ENCODE data around the gene ANKRD55. TPM values are rescaled to one million over a fixed set of nuclear protein-coding genes. Genes with fewer than 3 reads are reported as not detected.
A peak's percentile ranks its signal among the peaks of the same experiment; 100 is the strongest.
"Not testable (repeated sequence)": the region's sequence is repeated elsewhere in the genome, so short reads cannot be mapped to it uniquely, and the experiment has no call there.

The ANKRD55 gene
- total and polyA plus RNA-seq, 8 donors = 0.20 to 0.97 (median 0.67) TPM

GRCh38 chr5:56215019-56215830 lies 17.9 kb downstream of the ANKRD55 start:
- Histone ChIP-seq H3K4me1 (peaks cover 0 to 4% of the 10 kb centered on the region in 2 donors), H3K36me3 (no peaks in the 10 kb centered on the region), H3K9me3 (peaks cover 0 to 14% of the 10 kb centered on the region in 2 donors), H3K27me3 (no peaks in the 10 kb centered on the region), H3K4me3 (no peak overlapping the region), H3K27ac (no peak overlapping the region)
- TF ChIP-seq CTCF (IDR thresholded peaks at IDR 0.05) = no peak
- intact Hi-C loops (cut with DNase I) = no loop called here
- ATAC-seq (no peak), DNase-seq (no peak)

DNA sequence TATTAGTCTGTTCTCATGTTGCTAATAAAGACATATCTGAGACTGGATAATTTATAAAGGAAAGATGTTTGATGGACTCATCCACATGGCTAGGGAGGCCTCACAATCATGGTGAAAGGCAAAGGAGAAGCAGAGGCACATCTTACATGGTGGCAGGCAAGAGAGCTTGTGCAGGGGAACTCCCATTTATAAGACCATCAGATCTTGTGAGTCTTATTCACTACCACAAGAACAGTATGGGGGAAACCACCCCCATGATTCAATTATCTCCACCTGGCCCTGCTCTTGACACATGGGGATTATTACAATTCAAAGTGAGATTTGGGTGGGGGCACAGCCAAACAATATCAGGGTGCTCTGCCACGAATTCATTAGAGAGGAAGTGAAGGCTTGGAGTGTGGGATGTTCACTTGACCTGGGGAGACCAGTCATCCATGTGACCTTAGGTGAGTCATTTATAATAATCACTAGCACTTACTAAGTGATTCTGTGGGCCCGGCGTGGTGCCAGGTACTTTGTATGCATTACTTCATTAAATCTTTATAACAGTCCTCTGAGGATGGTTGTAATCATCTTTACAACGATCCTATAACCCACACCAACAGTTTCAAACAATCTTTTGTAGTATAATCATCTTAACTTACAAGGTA lies 19.1 kb downstream of the ANKRD55 start:
- DNase-seq; H3K27ac ChIP-seq; H3K36me3 ChIP-seq; H3K4me1 ChIP-seq; H3K27me3 ChIP-seq; intact Hi-C loops (cut with DNase I); H3K4me3 ChIP-seq; ATAC-seq: not testable (repeated sequence)
- peaks cover 0 to 14% of the 10 kb centered on the region in 2 donors for H3K9me3 ChIP-seq

GRCh38 chr5:56212130-56212879 lies 20.8 kb downstream of the ANKRD55 start:
- H3K9me3 ChIP-seq = peaks cover 0 to 10% of the 10 kb centered on the region in 2 donors
- intact Hi-C loops (cut with DNase I) = no loop called here
- no peaks in the 10 kb centered on the region for H3K36me3 ChIP-seq
- H3K4me1 ChIP-seq = peaks cover 0 to 4% of the 10 kb centered on the region in 2 donors
- ATAC-seq (no peak), DNase-seq (no peak)
- H3K4me3 ChIP-seq = no peak overlapping the region
- no peaks in the 10 kb centered on the region for H3K27me3 ChIP-seq
- H3K27ac ChIP-seq = no peak overlapping the region
- no peak for TF ChIP-seq CTCF (IDR thresholded peaks at IDR 0.05)

- ATAC-seq (peak; percentile 91), DNase-seq (peak in 2 of 4 donors; percentile 17 to 42)
- intact Hi-C loops (cut with DNase I) = no loop called here
- Histone ChIP-seq H3K4me1 (peaks cover 0 to 4% of the 10 kb centered on the region in 2 donors), H3K9me3 (peaks cover 0 to under 1% of the 10 kb centered on the region in 2 donors), H3K27ac (no peak overlapping the region), H3K4me3 (no peak overlapping the region), H3K36me3 (no peaks in the 10 kb centered on the region), H3K27me3 (no peaks in the 10 kb centered on the region)
- TF ChIP-seq CTCF (IDR thresholded peaks at IDR 0.05) = no peak
Observed at GRCh38 chr5:56211298-56211865, 21.7 kb downstream of the ANKRD55 start.

GRCh38 chr5:56208681-56209080 lies 24.4 kb downstream of the ANKRD55 start:
- Histone ChIP-seq H3K36me3 (no peaks in the 10 kb centered on the region), H3K27me3 (no peaks in the 10 kb centered on the region), H3K27ac (no peak overlapping the region), H3K4me3 (no peak overlapping the region), H3K4me1 (peaks cover 0 to 4% of the 10 kb centered on the region in 2 donors), H3K9me3 (no peaks in the 10 kb centered on the region)
- intact Hi-C loops (cut with DNase I) = loop anchor here in 1 of 2 donors (10.0 kb wide), 1 partner anchor 274 kb away; no protein-coding TSS in a partner anchor
- DNase-seq (no peak), ATAC-seq (no peak)
- no peak for TF ChIP-seq CTCF (IDR thresholded peaks at IDR 0.05)
